ENCODE measurements around the gene NXT1.

Gene NXT1

DNA sequence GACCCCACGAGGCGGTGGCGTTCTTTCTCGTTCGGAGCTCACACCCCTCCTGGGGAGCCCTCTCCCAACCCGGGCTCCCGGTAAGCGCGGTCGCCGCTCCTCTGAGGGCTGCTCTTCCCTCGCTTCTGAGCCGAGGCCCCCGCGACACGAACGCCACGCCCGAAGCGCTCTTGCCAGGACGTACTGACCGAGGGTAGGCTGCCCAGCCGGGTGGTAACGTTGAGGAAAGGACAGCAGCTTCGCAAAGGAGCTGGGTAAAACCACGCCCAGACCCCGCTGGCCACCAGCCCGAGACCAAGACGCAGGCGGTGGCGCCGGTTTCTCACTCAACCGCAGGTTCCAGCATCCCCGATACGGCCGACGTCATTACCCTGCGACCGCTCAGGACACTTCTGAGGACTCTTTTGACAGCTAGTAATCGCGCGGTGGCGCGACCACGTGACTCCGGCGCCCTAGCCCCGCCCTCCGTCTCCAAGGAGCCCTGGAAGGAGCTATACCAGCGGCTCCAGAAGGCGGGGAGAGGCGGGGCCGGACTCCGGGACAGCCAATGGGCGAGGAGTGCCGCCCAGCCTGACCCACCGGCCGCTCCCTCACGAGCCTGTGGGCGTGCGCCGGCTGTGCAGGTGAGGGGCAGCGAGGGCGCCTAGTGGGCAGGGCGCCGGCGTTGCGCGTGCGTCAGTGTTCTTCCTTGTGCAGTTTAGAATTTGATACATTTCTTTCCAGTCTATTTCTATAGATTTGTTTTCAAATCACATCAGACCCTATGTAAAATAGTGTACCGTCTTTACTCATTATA, 7.4 kb downstream of the NXT1 start:
- peak overlapping the region; percentile 23 for H2BK15ac ChIP-seq (ENCODE audit: low read length)
- H3K79me1 ChIP-seq (ENCODE audit: low read depth, low read length): peaks cover 5% of the 10 kb centered on the region
- peak overlapping the region; percentile 50 for H3K14ac ChIP-seq (ENCODE audit: low read length)
- peak overlapping the region; percentile 57 for H4K8ac ChIP-seq (ENCODE audit: low read depth, low read length)
- H3K27ac ChIP-seq (replicated peaks; ENCODE audit: low read length): peak overlapping the region; percentile 94
- H2BK120ac ChIP-seq (ENCODE audit: low read depth, low read length): no peak overlapping the region
- peak overlapping the region; percentile 93 for H2AFZ ChIP-seq (ENCODE audit: low read length)
- H3K36me3 ChIP-seq (replicated peaks in 1 of 2; ENCODE audit: control insufficient read depth in 2 of 2, insufficient read depth in 2 of 2, low read length in 2 of 2): peaks cover 19 to 30% of the 10 kb centered on the region in 2 donors
- H3K9me3 ChIP-seq (replicated peaks in 1 of 2; ENCODE audit: control insufficient read depth in 2 of 2, insufficient read depth in 1 of 2, low read depth in 1 of 2, low read length in 2 of 2): no peaks in the 10 kb centered on the region
- peak overlapping the region; percentile 96 for H3K9ac ChIP-seq (ENCODE audit: low read depth, low read length, poor library complexity)
- no peak overlapping the region for H2AK5ac ChIP-seq (ENCODE audit: low read depth, low read length)
- DNase-seq (ENCODE audit: low spot score): peak; percentile 100
- WGBS, 2 donors (ENCODE audit: extremely low coverage in 2 of 2, insufficient read length in 2 of 2, insufficient replicate concordance in 1 of 2): no CpG with 5 or more reads among the region's 71 CpGs
- H3K18ac ChIP-seq (ENCODE audit: low read length): peak overlapping the region; percentile 97
- H3K4me1 ChIP-seq (ENCODE audit: control insufficient read depth in 2 of 2, insufficient read depth in 1 of 2, low read depth in 1 of 2, low read length in 2 of 2): peaks cover 9 to 15% of the 10 kb centered on the region in 2 donors
- H3K4ac ChIP-seq (ENCODE audit: low read length): peak overlapping the region; percentile 86
- peak overlapping the region; percentile 62 to 95 for H3K4me3 ChIP-seq (ENCODE audit: low read length in 2 of 2)
- peak overlapping the region; percentile 87 for H3K23ac ChIP-seq (ENCODE audit: low read depth, low read length, poor library complexity)
- peak overlapping the region; percentile 71 for H3K4me2 ChIP-seq (ENCODE audit: insufficient read depth, low read length, poor library complexity, severe bottlenecking)
- peak overlapping the region; percentile 88 for H2BK5ac ChIP-seq (ENCODE audit: low read length)
- no peaks in the 10 kb centered on the region for H3K27me3 ChIP-seq (ENCODE audit: control insufficient read depth in 3 of 3, insufficient read depth in 3 of 3, low read depth in 1 of 3, low read length in 3 of 3)
- H2BK12ac ChIP-seq (ENCODE audit: low read length): no peak overlapping the region
- H4K91ac ChIP-seq (ENCODE audit: low read depth, low read length, poor library complexity): no peak overlapping the region

GRCh38 chr20:23358563-23358906, 7.9 kb downstream of the NXT1 start:
- no peak overlapping the region for H2AK5ac ChIP-seq (ENCODE audit: low read depth, low read length)

DNA sequence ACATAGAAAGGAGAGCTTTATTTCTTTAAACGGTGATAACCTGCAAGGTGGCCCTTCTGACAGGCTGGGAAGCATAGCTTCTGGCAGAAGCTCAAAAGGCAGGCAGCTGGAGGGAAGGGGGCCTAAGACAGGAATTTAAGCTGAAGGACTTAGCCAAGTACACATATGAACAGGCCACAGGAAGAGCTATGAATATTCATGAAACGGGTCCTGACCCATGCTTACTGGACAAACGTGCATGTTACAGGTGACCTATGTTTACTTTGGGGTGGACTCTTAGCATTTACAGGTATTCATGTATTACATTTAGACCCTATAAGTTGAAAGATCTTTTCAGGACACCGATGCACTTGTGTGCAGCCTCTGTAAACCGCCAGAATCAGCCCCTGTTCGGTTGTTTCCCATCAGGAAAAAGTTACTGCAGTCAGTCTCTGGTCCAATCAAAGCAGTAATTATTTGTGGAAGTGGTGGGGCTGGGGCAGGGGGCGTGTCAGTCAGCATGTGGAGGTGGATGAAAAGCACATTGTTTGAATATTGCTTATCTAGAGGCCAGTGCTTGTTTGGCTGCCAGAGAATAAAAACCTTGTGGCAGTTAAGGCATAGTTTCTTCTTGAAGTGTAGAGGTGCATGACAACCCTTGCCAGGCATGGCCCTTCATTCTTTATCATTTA, 8.5 kb downstream of the NXT1 start:
- peaks cover 12 to 20% of the 10 kb centered on the region in 2 donors for H3K4me1 ChIP-seq (ENCODE audit: control insufficient read depth in 2 of 2, insufficient read depth in 1 of 2, low read depth in 1 of 2, low read length in 2 of 2)
- DNase-seq (ENCODE audit: low spot score): no peak
- H3K4ac ChIP-seq (ENCODE audit: low read length): no peak overlapping the region
- peaks cover 8% of the 10 kb centered on the region for H3K79me1 ChIP-seq (ENCODE audit: low read depth, low read length)
- H3K9me3 ChIP-seq (replicated peaks in 1 of 2; ENCODE audit: control insufficient read depth in 2 of 2, insufficient read depth in 1 of 2, low read depth in 1 of 2, low read length in 2 of 2): no peaks in the 10 kb centered on the region
- H2BK15ac ChIP-seq (ENCODE audit: low read length): peak overlapping the region; percentile 3
- no peak overlapping the region for H3K14ac ChIP-seq (ENCODE audit: low read length)
- H3K18ac ChIP-seq (ENCODE audit: low read length): no peak overlapping the region
- no peak overlapping the region for H3K23ac ChIP-seq (ENCODE audit: low read depth, low read length, poor library complexity)
- no peak overlapping the region for H3K4me3 ChIP-seq (ENCODE audit: low read length in 2 of 2)
- no peak overlapping the region for H2BK120ac ChIP-seq (ENCODE audit: low read depth, low read length)
- no peak overlapping the region for H3K4me2 ChIP-seq (ENCODE audit: insufficient read depth, low read length, poor library complexity, severe bottlenecking)
- H2AK5ac ChIP-seq (ENCODE audit: low read depth, low read length): no peak overlapping the region
- WGBS, 2 donors (ENCODE audit: extremely low coverage in 2 of 2, insufficient read length in 2 of 2, insufficient replicate concordance in 1 of 2): no CpG with 5 or more reads among the region's 7 CpGs
- no peak overlapping the region for H2BK12ac ChIP-seq (ENCODE audit: low read length)
- H4K91ac ChIP-seq (ENCODE audit: low read depth, low read length, poor library complexity): no peak overlapping the region
- no peak overlapping the region for H3K27ac ChIP-seq (replicated peaks; ENCODE audit: low read length)
- peak overlapping the region; percentile 8 for H2AFZ ChIP-seq (ENCODE audit: low read length)
- H2BK5ac ChIP-seq (ENCODE audit: low read length): no peak overlapping the region
- H3K36me3 ChIP-seq (replicated peaks in 1 of 2; ENCODE audit: control insufficient read depth in 2 of 2, insufficient read depth in 2 of 2, low read length in 2 of 2): peaks cover 16 to 25% of the 10 kb centered on the region in 2 donors
- no peak overlapping the region for H4K8ac ChIP-seq (ENCODE audit: low read depth, low read length)
- no peak overlapping the region for H3K9ac ChIP-seq (ENCODE audit: low read depth, low read length, poor library complexity)
- no peaks in the 10 kb centered on the region for H3K27me3 ChIP-seq (ENCODE audit: control insufficient read depth in 3 of 3, insufficient read depth in 3 of 3, low read depth in 1 of 3, low read length in 3 of 3)

More at GRCh38 chr20:23358563-23358906, 7.9 kb downstream of the NXT1 start:
- peak overlapping the region; percentile 3 for H3K4me2 ChIP-seq (ENCODE audit: insufficient read depth, low read length, poor library complexity, severe bottlenecking)
- H2AFZ ChIP-seq (ENCODE audit: low read length): peak overlapping the region; percentile 81
- no peak overlapping the region for H2BK120ac ChIP-seq (ENCODE audit: low read depth, low read length)
- H3K23ac ChIP-seq (ENCODE audit: low read depth, low read length, poor library complexity): no peak overlapping the region
- H3K79me1 ChIP-seq (ENCODE audit: low read depth, low read length): peaks cover 8% of the 10 kb centered on the region
- H3K27me3 ChIP-seq (ENCODE audit: control insufficient read depth in 3 of 3, insufficient read depth in 3 of 3, low read depth in 1 of 3, low read length in 3 of 3): no peaks in the 10 kb centered on the region
- H3K4ac ChIP-seq (ENCODE audit: low read length): no peak overlapping the region
- H3K4me1 ChIP-seq (ENCODE audit: control insufficient read depth in 2 of 2, insufficient read depth in 1 of 2, low read depth in 1 of 2, low read length in 2 of 2): peaks cover 12 to 20% of the 10 kb centered on the region in 2 donors
- WGBS, 2 donors (ENCODE audit: extremely low coverage in 2 of 2, insufficient read length in 2 of 2, insufficient replicate concordance in 1 of 2): no CpG with 5 or more reads among the region's 6 CpGs
- H2BK5ac ChIP-seq (ENCODE audit: low read length): no peak overlapping the region
- no peak overlapping the region for H4K91ac ChIP-seq (ENCODE audit: low read depth, low read length, poor library complexity)
- no peak for DNase-seq (ENCODE audit: low spot score)
- no peak overlapping the region for H3K18ac ChIP-seq (ENCODE audit: low read length)
- no peak overlapping the region for H4K8ac ChIP-seq (ENCODE audit: low read depth, low read length)
- no peaks in the 10 kb centered on the region for H3K9me3 ChIP-seq (replicated peaks in 1 of 2; ENCODE audit: control insufficient read depth in 2 of 2, insufficient read depth in 1 of 2, low read depth in 1 of 2, low read length in 2 of 2)
- peak overlapping the region in 1 of 2 donors; percentile 41 for H3K4me3 ChIP-seq (ENCODE audit: low read length in 2 of 2)
- H3K36me3 ChIP-seq (replicated peaks in 1 of 2; ENCODE audit: control insufficient read depth in 2 of 2, insufficient read depth in 2 of 2, low read length in 2 of 2): peaks cover 19 to 27% of the 10 kb centered on the region in 2 donors
- H3K9ac ChIP-seq (ENCODE audit: low read depth, low read length, poor library complexity): no peak overlapping the region
- H3K14ac ChIP-seq (ENCODE audit: low read length): no peak overlapping the region
- no peak overlapping the region for H3K27ac ChIP-seq (replicated peaks; ENCODE audit: low read length)
- H2BK12ac ChIP-seq (ENCODE audit: low read length): no peak overlapping the region
- no peak overlapping the region for H2BK15ac ChIP-seq (ENCODE audit: low read length)

DNA sequence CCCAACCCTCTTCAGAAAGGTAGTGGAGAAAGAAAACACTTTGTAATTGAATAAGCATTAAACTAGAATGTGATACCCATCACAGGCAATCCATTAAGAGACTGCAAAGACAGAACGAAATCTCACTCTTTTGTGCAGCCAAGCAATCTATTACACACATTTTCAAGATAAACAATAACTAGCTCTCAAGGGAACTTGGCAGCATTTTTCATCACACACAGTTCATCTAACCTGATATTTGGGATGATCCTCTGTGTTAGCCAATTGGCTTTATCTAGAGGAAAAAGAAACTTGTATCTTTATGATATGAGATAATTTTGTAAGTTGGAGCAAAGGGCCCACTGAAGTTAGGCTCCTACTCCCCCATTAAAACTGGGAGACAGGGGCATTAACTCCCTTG, 9.9 kb downstream of the NXT1 start:
- H3K27me3 ChIP-seq (ENCODE audit: control insufficient read depth in 3 of 3, insufficient read depth in 3 of 3, low read depth in 1 of 3, low read length in 3 of 3): no peaks in the 10 kb centered on the region
- H3K9ac ChIP-seq (ENCODE audit: low read depth, low read length, poor library complexity): no peak overlapping the region
- H2BK12ac ChIP-seq (ENCODE audit: low read length): no peak overlapping the region
- H4K91ac ChIP-seq (ENCODE audit: low read depth, low read length, poor library complexity): no peak overlapping the region
- no peak overlapping the region for H3K14ac ChIP-seq (ENCODE audit: low read length)
- no peak overlapping the region for H3K23ac ChIP-seq (ENCODE audit: low read depth, low read length, poor library complexity)
- no peak overlapping the region for H2AFZ ChIP-seq (ENCODE audit: low read length)
- H3K9me3 ChIP-seq (replicated peaks in 1 of 2; ENCODE audit: control insufficient read depth in 2 of 2, insufficient read depth in 1 of 2, low read depth in 1 of 2, low read length in 2 of 2): no peaks in the 10 kb centered on the region
- no peak overlapping the region for H2AK5ac ChIP-seq (ENCODE audit: low read depth, low read length)
- H3K4ac ChIP-seq (ENCODE audit: low read length): no peak overlapping the region
- no peak overlapping the region for H2BK15ac ChIP-seq (ENCODE audit: low read length)
- peaks cover 15 to 26% of the 10 kb centered on the region in 2 donors for H3K36me3 ChIP-seq (replicated peaks in 1 of 2; ENCODE audit: control insufficient read depth in 2 of 2, insufficient read depth in 2 of 2, low read length in 2 of 2)
- H2BK5ac ChIP-seq (ENCODE audit: low read length): no peak overlapping the region
- peaks cover 11% of the 10 kb centered on the region for H3K79me1 ChIP-seq (ENCODE audit: low read depth, low read length)
- no peak overlapping the region for H4K8ac ChIP-seq (ENCODE audit: low read depth, low read length)
- H3K4me1 ChIP-seq (ENCODE audit: control insufficient read depth in 2 of 2, insufficient read depth in 1 of 2, low read depth in 1 of 2, low read length in 2 of 2): peaks cover 12 to 20% of the 10 kb centered on the region in 2 donors
- no peak overlapping the region for H2BK120ac ChIP-seq (ENCODE audit: low read depth, low read length)
- H3K4me2 ChIP-seq (ENCODE audit: insufficient read depth, low read length, poor library complexity, severe bottlenecking): no peak overlapping the region
- H3K27ac ChIP-seq (replicated peaks; ENCODE audit: low read length): no peak overlapping the region
- no peak for DNase-seq (ENCODE audit: low spot score)
- no peak overlapping the region for H3K18ac ChIP-seq (ENCODE audit: low read length)
- H3K4me3 ChIP-seq (ENCODE audit: low read length in 2 of 2): peak overlapping the region in 1 of 2 donors; percentile 82
- no CpG with 5 or more reads among the region's 1 CpG for WGBS, 2 donors (ENCODE audit: extremely low coverage in 2 of 2, insufficient read length in 2 of 2, insufficient replicate concordance in 1 of 2)
